Caco-2 (cell line): ENCODE measurements around the gene SLC9A3. TPM values are rescaled to one million over a fixed set of nuclear protein-coding genes. Genes with fewer than 3 reads are reported as not detected.
"Not testable (repeated sequence)": the region's sequence is repeated elsewhere in the genome, so short reads cannot be mapped to it uniquely, and the experiment has no call there.

Experiments
- BruUV-seq: library from RNA; stranded (reverse); fragments of 400-500 nt; replicated peaks from 2 replicates; lab custom pipeline; 2021; lab: Mats Ljungman, UMichigan
- CTCF ChIA-PET: fragments of 300-600 bp; sonication (Branson Sonifier 250); formaldehyde crosslinking; loops from one replicate; lab custom pipeline; 2022; ENCODE audit warnings: antibody characterized with exemption; lab: Charles Lee
- POLR2A ChIA-PET: fragments of 300-600 bp; sonication (Branson Sonifier 250); formaldehyde crosslinking; loops from one replicate; lab custom pipeline; 2022; ENCODE audit warnings: antibody characterized with exemption; lab: Charles Lee
- DNase-seq, 2 experiments: peaks; one replicate each; pipeline versions ENCODE4 v3.0.0 to v3.0.0-alpha.2; 2020 to 2022
- H3K27me3 ChIP-seq: replicated peaks from 2 replicates; pipeline ENCODE4 v1.6.0; 2011; ENCODE audit warnings: low read length; ENCODE audit not compliant: control insufficient read depth, insufficient read depth
- H3K36me3 ChIP-seq: 2 replicates; pipeline ENCODE4 v1.5.1; 2011; ENCODE audit warnings: low read length; ENCODE audit not compliant: control insufficient read depth, insufficient read depth
- H3K4me1 ChIP-seq: fragments of 250-450 bp; sonication (Bioruptor Pico); 2 replicates; pipeline ENCODE4 v1.5.1; 2020; ENCODE audit warnings: mild to moderate bottlenecking
- H3K4me3 ChIP-seq: 2 replicates; pipeline ENCODE4 v1.5.1; 2011; ENCODE audit warnings: low read depth, mild to moderate bottlenecking, control low read depth, low read length
- H3K9me3 ChIP-seq: fragments of 250-450 bp; sonication (Bioruptor Pico); 2 replicates; pipeline ENCODE4 v1.5.1; 2020; ENCODE audit warnings: mild to moderate bottlenecking, moderate library complexity
- H3K27ac Mint-ChIP-seq: one replicate; pipeline ENCODE4 v1.8.0; 2022; ENCODE audit warnings: mixed read lengths; ENCODE audit not compliant: unreplicated experiment
- H3K27me3 Mint-ChIP-seq: one replicate; pipeline ENCODE4 v1.8.0; 2022; ENCODE audit warnings: mixed read lengths; ENCODE audit not compliant: insufficient read depth, unreplicated experiment
- H3K36me3 Mint-ChIP-seq: one replicate; pipeline ENCODE4 v1.8.0; 2022; ENCODE audit warnings: mild to moderate bottlenecking, mixed read lengths; ENCODE audit not compliant: insufficient read depth, unreplicated experiment
- H3K4me1 Mint-ChIP-seq: one replicate; pipeline ENCODE4 v1.8.0; 2022; ENCODE audit warnings: low read depth, mixed read lengths; ENCODE audit not compliant: unreplicated experiment
- H3K4me3 Mint-ChIP-seq: one replicate; pipeline ENCODE4 v1.8.0; 2022; ENCODE audit warnings: mild to moderate bottlenecking, moderate library complexity, mixed read lengths; ENCODE audit not compliant: unreplicated experiment
- H3K9me3 Mint-ChIP-seq: one replicate; pipeline ENCODE4 v1.8.0; 2022; ENCODE audit warnings: mixed read lengths; ENCODE audit not compliant: unreplicated experiment
- CTCF ChIP-seq, 2 experiments: fragments of 200-600 bp in 1 of 2; IDR thresholded peaks; 1 replicate in 1 of 2; 2 replicates in 1 of 2; pipeline versions ENCODE4 v1.5.1 to v1.8.0; 2011 to 2022; ENCODE audit warnings: antibody characterized with exemption in 1 of 2, control low read depth in 1 of 2, inconsistent platforms in 1 of 2, low read depth in 1 of 2, low read length in 1 of 2, mild to moderate bottlenecking in 1 of 2, moderate library complexity in 1 of 2; ENCODE audit not compliant: insufficient read depth in 1 of 2, severe bottlenecking in 1 of 2, unreplicated experiment in 1 of 2
- intact Hi-C: fragments of 100-400 bp; cut with micrococcal nuclease; formaldehyde crosslinking; loops from one replicate; pipeline ENCODE4 v1.10.0; 2022; ENCODE audit not compliant: unreplicated experiment
- total RNA-seq: library from RNA; stranded (reverse); gene quantifications from 2 replicates; pipeline ENCODE4 v1.2.3, GENCODE V29; 2022

SLC9A3 gene
- total RNA-seq, 1 experiment from 2014 or later, result 3.4 TPM

GRCh38 chr5:474840-475661, 49.2 kb downstream of the SLC9A3 start:
- intact Hi-C loops, result no loop called here
- POLR2A ChIA-PET, result no interaction called here

GRCh38 chr5:474232-474839, 49.9 kb downstream of the SLC9A3 start:
- peak overlapping the region; percentile 88 for H3K4me3 ChIP-seq
- H3K27me3 ChIP-seq, H3K4me1 ChIP-seq, H3K9me3 ChIP-seq, H3K36me3 ChIP-seq, H3K9me3 Mint-ChIP-seq, BruUV-seq, DNase-seq, H3K4me1 Mint-ChIP-seq, H3K27me3 Mint-ChIP-seq, intact Hi-C loops: not testable (repeated sequence)
- H3K27ac Mint-ChIP-seq, result peak overlapping the region; percentile 18
- peaks cover 30% of the 10 kb centered on the region for H3K36me3 Mint-ChIP-seq
- CTCF ChIA-PET, result interaction anchor here (1.9 kb wide), 1 partner anchor 28 kb away, joined by 10 read pairs; no protein-coding TSS in a partner anchor
- POLR2A ChIA-PET, result interaction anchor here (0.6 kb wide), 1 partner anchor 114 kb away, joined by 6 read pairs; no protein-coding TSS in a partner anchor
- H3K4me3 Mint-ChIP-seq, result peak overlapping the region; percentile 85

More at GRCh38 chr5:474840-475661, 49.2 kb downstream of the SLC9A3 start:
- CTCF ChIA-PET, result no interaction called here
- Histone ChIP-seq H3K4me3 (peak overlapping the region; percentile 88), H3K4me1 (no peaks in the 10 kb centered on the region), H3K36me3 (no peaks in the 10 kb centered on the region), H3K9me3 (no peaks in the 10 kb centered on the region), H3K27me3 (no peaks in the 10 kb centered on the region)
- H3K4me1 Mint-ChIP-seq, result peaks cover 7% of the 10 kb centered on the region
- peak overlapping the region; percentile 42 for H3K27ac Mint-ChIP-seq
- DNase-seq, result no peak
- no peak for TF ChIP-seq CTCF (IDR thresholded peaks at IDR 0.05; ENCODE audit: insufficient read depth in 1 of 2, low read depth in 1 of 2, low read length in 1 of 2, severe bottlenecking in 1 of 2, unreplicated experiment in 1 of 2)
- no peaks in the 10 kb centered on the region for H3K27me3 Mint-ChIP-seq
- peak overlapping the region; percentile 85 for H3K4me3 Mint-ChIP-seq
- no TSS peak for BruUV-seq
- H3K9me3 Mint-ChIP-seq, result no peaks in the 10 kb centered on the region
- H3K36me3 Mint-ChIP-seq, result peaks cover 27% of the 10 kb centered on the region

GRCh38 chr5:473551-474192, 50.6 kb downstream of the SLC9A3 start:
- intact Hi-C loops, result no loop called here
- peak overlapping the region; percentile 85 for H3K4me3 Mint-ChIP-seq
- H3K9me3 Mint-ChIP-seq, result no peaks in the 10 kb centered on the region
- H3K27ac Mint-ChIP-seq, result peak overlapping the region; percentile 18
- TF ChIP-seq CTCF (IDR thresholded peaks at IDR 0.05; ENCODE audit: insufficient read depth in 1 of 2, low read depth in 1 of 2, low read length in 1 of 2, severe bottlenecking in 1 of 2, unreplicated experiment in 1 of 2), result no peak
- H3K36me3 Mint-ChIP-seq, result peaks cover 24% of the 10 kb centered on the region
- Histone ChIP-seq H3K27me3 (no peaks in the 10 kb centered on the region), H3K9me3 (no peaks in the 10 kb centered on the region), H3K36me3 (no peaks in the 10 kb centered on the region), H3K4me1 (no peaks in the 10 kb centered on the region), H3K4me3 (peak overlapping the region; percentile 88)
- DNase-seq, result no peak
- no TSS peak for BruUV-seq
- peaks cover 7% of the 10 kb centered on the region for H3K4me1 Mint-ChIP-seq
- ChIA-PET POLR2A (interaction anchor here (0.6 kb wide), 1 partner anchor 115 kb away, joined by 6 read pairs; no protein-coding TSS in a partner anchor), CTCF (interaction anchor here (1.9 kb wide), 1 partner anchor 27 kb away, joined by 10 read pairs; no protein-coding TSS in a partner anchor)
- H3K27me3 Mint-ChIP-seq, result no peaks in the 10 kb centered on the region
